Neutrophil (primary cell): ENCODE results near the gene STK11IP.

Experiments used
- H3K27ac ChIP-seq: fragments of 200-600 bp; sonication (generic); 2 replicates; pipeline ENCODE4 v1.5.1; 2016; ENCODE audit warnings: mild to moderate bottlenecking, moderate library complexity
- H3K27me3 ChIP-seq: fragments of 200-600 bp; sonication (generic); 2 replicates; pipeline ENCODE4 v1.6.0; 2016; ENCODE audit warnings: mild to moderate bottlenecking
- H3K36me3 ChIP-seq: fragments of 200-600 bp; sonication (generic); 2 replicates; pipeline ENCODE4 v1.5.1; 2017
- H3K4me1 ChIP-seq, 2 experiments: fragments of 200-600 bp in 1 of 2; sonication (generic) in 1 of 2; 1 replicate in 1 of 2; 2 replicates in 1 of 2; pipeline versions ENCODE4 v1.5.1 to v1.6.1; 2013 to 2016; ENCODE audit warnings: low read depth in 1 of 2, low read length in 1 of 2, mild to moderate bottlenecking in 1 of 2, moderate library complexity in 1 of 2; ENCODE audit not compliant: control insufficient read depth in 1 of 2, insufficient read depth in 1 of 2
- H3K4me3 ChIP-seq, 2 experiments: fragments of 200-600 bp in 1 of 2; sonication (generic) in 1 of 2; 1 replicate in 1 of 2; 2 replicates in 1 of 2; pipeline ENCODE4 v1.5.1; 2013 to 2016; ENCODE audit warnings: low read depth in 1 of 2, low read length in 1 of 2, mild to moderate bottlenecking in 1 of 2, moderate library complexity in 1 of 2
- H3K9me3 ChIP-seq: fragments of 200-600 bp; sonication (generic); 2 replicates; pipeline ENCODE4 v1.5.1; 2016
- TF ChIP-seq, protein P1 (sequence below): fragments of 200-600 bp; sonication (generic); IDR thresholded peaks from 2 replicates; pipeline ENCODE4 v1.5.1; 2016; ENCODE audit warnings: antibody characterized with exemption

The STK11IP gene

DNA sequence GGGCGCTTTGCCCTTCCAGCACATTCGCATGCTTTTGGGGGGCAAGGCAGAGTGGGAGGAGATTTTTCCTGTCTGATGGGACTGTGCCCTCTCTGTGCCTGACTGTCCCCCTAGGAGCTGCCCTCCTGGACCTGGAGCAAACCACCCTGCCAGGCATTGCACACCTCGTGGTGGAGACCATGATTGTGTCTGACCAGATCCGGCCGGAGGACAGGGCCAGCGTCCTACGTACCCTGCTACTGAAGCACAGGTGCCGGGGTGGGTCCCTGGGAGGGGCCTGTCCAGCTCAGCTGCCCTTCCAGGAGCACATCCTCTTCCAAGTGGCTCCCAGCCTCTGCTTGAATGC lies 35.1 kb downstream of the STK11IP start:
- TF ChIP-seq, protein P1, sequence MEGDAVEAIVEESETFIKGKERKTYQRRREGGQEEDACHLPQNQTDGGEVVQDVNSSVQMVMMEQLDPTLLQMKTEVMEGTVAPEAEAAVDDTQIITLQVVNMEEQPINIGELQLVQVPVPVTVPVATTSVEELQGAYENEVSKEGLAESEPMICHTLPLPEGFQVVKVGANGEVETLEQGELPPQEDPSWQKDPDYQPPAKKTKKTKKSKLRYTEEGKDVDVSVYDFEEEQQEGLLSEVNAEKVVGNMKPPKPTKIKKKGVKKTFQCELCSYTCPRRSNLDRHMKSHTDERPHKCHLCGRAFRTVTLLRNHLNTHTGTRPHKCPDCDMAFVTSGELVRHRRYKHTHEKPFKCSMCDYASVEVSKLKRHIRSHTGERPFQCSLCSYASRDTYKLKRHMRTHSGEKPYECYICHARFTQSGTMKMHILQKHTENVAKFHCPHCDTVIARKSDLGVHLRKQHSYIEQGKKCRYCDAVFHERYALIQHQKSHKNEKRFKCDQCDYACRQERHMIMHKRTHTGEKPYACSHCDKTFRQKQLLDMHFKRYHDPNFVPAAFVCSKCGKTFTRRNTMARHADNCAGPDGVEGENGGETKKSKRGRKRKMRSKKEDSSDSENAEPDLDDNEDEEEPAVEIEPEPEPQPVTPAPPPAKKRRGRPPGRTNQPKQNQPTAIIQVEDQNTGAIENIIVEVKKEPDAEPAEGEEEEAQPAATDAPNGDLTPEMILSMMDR = no peak
- H3K27ac ChIP-seq = no peak overlapping the region
- H3K36me3 ChIP-seq = no peaks in the 10 kb centered on the region
- no peak overlapping the region for H3K4me3 ChIP-seq
- no peaks in the 10 kb centered on the region for H3K9me3 ChIP-seq
- peaks cover 0 to 2% of the 10 kb centered on the region in 2 experiments for H3K4me1 ChIP-seq
- H3K27me3 ChIP-seq = peaks cover 34% of the 10 kb centered on the region

DNA sequence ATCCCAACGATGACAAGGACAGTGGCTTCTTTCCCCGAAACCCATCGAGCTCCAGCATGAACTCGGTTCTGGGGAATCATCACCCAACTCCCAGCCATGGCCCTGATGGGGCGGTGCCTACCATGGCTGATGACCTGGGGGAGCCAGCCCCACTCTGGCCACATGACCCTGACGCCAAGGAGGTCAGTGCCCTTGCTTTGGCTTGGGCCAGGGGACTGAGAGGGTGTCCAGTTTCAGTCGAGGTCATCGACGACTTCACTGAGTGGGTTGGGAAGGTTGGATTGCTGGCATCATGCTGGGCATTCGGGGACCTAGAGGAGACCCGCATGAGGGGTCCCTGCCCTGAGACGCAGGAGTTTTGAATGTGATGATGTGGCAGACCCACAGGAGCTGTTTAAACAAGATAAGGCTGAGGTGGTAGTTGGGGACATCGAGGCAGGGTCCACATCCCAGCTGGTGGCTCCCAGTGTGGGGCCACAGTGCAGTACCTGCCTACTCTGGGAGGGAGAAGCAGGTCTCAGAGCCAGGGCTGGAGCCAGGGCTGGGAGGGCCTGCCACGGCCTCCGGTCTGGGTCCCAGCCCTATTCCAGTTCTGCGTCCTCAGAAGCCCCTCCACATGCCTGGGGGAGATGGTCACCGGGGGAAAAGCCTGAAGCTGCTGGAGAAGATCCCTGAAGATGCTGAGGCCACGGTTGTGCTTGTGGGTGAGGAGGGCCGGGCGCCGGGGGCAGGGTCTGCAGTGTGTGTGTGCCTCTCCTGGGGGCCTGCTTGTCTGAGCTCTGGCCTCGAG lies 35.8 kb downstream of the STK11IP start:
- no peak overlapping the region for H3K27ac ChIP-seq
- H3K4me1 ChIP-seq = no peaks in the 10 kb centered on the region
- no peak overlapping the region for H3K4me3 ChIP-seq
- peaks cover 29% of the 10 kb centered on the region for H3K27me3 ChIP-seq
- no peaks in the 10 kb centered on the region for H3K9me3 ChIP-seq
- TF ChIP-seq, protein P1 = no peak
- H3K36me3 ChIP-seq = no peaks in the 10 kb centered on the region

DNA sequence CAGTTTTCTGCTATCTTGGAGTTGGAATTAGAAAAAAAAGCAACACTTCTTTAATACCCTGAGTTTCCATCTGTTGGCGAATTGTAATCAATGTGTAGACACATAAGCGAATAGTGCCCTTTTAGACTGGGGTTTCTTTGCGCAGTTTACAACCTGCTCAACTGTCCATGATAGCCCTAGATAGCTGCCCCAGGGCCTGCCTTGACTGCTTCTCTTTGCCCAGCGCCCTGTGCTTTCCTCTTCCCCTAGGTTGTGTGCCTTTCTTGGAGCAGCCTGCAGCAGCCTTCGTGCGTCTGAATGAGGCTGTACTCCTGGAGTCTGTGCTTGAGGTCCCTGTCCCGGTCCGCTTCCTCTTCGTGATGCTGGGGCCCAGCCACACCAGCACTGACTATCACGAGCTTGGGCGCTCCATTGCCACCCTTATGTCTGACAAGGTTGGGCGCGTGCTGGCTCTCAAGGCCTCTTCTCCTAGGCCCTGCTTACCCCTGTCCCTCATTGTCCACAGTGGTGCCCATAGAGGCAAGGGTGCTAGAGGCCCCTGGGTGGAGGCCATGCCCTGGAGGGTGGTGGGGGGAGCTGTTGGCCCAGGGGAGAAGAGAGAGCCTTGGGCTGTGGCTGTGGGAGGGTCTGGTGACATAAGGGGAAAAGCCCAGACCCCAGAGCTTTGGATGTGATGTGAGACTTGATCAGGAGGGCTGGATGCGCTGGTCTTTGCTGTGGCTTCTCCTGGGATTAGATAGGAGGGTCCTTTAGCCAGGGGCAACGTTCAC lies 36.7 kb downstream of the STK11IP start:
- H3K36me3 ChIP-seq = no peaks in the 10 kb centered on the region
- no peaks in the 10 kb centered on the region for H3K4me1 ChIP-seq
- no peak overlapping the region for H3K4me3 ChIP-seq
- no peak overlapping the region for H3K27ac ChIP-seq
- TF ChIP-seq, protein P1 = no peak
- H3K27me3 ChIP-seq = peaks cover 28% of the 10 kb centered on the region
- H3K9me3 ChIP-seq = no peaks in the 10 kb centered on the region

DNA sequence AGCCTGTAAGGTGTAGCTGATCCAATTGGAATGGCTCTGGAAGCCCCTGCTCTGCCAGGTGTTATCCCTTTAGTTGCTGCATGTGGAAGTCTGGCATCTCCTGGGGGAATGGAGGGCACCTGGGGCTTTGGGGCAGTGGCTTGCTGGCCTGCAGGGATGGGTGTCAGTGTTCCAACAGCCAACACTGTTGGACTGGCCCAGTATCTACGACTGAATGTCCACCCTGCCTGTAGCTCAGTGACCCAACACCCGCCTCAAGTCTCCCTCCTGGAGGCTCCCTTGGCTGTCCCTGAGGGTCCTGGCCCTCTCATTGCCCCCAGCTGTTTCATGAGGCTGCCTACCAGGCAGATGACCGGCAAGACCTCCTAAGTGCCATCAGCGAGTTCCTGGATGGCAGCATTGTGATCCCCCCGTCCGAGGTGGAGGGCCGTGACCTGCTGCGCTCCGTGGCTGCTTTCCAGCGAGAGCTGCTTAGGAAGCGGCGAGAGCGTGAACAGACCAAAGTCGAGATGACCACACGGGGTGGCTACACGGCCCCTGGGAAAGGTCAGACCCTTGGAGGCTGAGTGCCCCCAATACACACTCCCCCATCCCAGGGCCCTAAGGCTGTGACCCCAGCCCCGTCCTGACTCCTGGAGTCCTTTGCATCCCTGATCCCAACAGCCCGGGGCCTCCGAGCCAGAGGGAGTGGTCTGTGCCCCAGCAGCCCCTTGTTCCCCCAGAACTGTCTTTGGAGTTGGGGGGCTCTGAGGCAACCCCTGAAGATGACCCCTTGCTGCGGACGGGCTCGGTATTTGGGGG lies 37.5 kb downstream of the STK11IP start:
- Histone ChIP-seq H3K36me3 (no peaks in the 10 kb centered on the region), H3K27ac (no peak overlapping the region), H3K9me3 (no peaks in the 10 kb centered on the region), H3K4me1 (no peaks in the 10 kb centered on the region), H3K4me3 (no peak overlapping the region), H3K27me3 (peaks cover 24% of the 10 kb centered on the region)
- TF ChIP-seq, protein P1 = no peak

DNA sequence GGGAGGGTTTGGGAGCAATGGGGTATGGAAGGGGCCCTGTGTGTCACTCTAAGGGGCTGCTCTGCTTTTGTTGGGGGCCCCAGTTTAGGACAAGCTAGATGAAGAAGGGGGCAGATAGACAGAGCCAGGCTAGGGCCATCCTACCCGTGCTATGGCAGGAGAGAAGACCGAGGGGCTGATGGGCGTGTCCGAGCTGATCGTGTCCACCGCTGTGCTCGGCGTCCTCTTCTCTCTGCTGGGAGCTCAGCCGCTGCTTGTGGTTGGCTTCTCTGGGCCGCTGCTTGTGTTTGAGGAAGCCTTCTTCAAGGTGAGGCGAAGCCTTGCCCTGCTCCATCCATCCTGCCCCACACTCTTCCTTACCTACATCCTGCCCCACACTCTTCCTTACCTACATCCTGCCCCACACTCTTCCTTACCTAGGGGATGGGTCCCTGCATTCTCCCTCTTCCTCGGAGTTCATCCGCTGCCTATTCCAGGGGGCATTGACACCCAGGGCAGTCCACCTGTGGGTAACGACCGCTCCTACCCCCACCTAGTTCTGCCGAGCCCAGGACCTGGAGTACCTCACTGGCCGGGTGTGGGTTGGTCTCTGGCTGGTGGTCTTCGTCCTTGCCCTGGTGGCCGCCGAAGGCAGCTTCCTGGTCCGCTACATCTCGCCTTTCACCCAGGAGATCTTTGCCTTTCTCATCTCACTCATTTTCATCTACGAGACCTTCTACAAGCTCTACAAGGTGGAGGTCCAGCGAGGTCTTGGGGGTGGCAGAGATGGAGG lies 38.7 kb downstream of the STK11IP start:
- H3K27ac ChIP-seq = no peak overlapping the region
- no peaks in the 10 kb centered on the region for H3K9me3 ChIP-seq
- H3K4me1 ChIP-seq = no peaks in the 10 kb centered on the region
- H3K36me3 ChIP-seq = no peaks in the 10 kb centered on the region
- H3K4me3 ChIP-seq = no peak overlapping the region
- TF ChIP-seq, protein P1 = no peak
- peaks cover 15% of the 10 kb centered on the region for H3K27me3 ChIP-seq
